GM06990 (cell line): ENCODE data around the gene SLC38A4.

Experiments
- DNase-seq: peaks from one replicate; pipeline ENCODE4 v3.0.0-alpha.2; 2011; ENCODE audit not compliant: insufficient read length; ENCODE audit errors: extremely low read depth
- H3K27me3 ChIP-seq: replicated peaks from 2 replicates; pipeline ENCODE4 v1.6.0; 2011; ENCODE audit warnings: low read length; ENCODE audit not compliant: control insufficient read depth, insufficient read depth
- H3K36me3 ChIP-seq: 2 replicates; pipeline ENCODE4 v1.5.1; 2011; ENCODE audit warnings: low read length; ENCODE audit not compliant: control insufficient read depth, insufficient read depth
- H3K4me3 ChIP-seq: replicated peaks from 2 replicates; pipeline ENCODE4 v1.5.1; 2011; ENCODE audit warnings: low read depth, mild to moderate bottlenecking, control low read depth, low read length
- CTCF ChIP-seq: IDR thresholded peaks from 2 replicates; pipeline ENCODE4 v1.5.1; 2011; ENCODE audit warnings: low read length, control low read depth, mild to moderate bottlenecking, inconsistent platforms; ENCODE audit not compliant: insufficient read depth, poor library complexity, severe bottlenecking

The SLC38A4 gene

GRCh38 chr12:46790066-46790465 lies 35.7 kb downstream of the SLC38A4 start:
- Histone ChIP-seq H3K27me3 (no peaks in the 10 kb centered on the region), H3K36me3 (no peaks in the 10 kb centered on the region)
- TF ChIP-seq CTCF, result no peak

GRCh38 chr12:46788072-46788887 lies 37.5 kb downstream of the SLC38A4 start:
- DNase-seq, result no peak
- no peak for TF ChIP-seq CTCF
- H3K27me3 ChIP-seq, result no peaks in the 10 kb centered on the region
- no peaks in the 10 kb centered on the region for H3K36me3 ChIP-seq
- no peak overlapping the region for H3K4me3 ChIP-seq

More at GRCh38 chr12:46790066-46790465, 35.7 kb downstream of the SLC38A4 start:
- H3K4me3 ChIP-seq, result no peak overlapping the region
- no peak for DNase-seq

- Histone ChIP-seq H3K4me3 (no peak overlapping the region), H3K27me3 (no peaks in the 10 kb centered on the region), H3K36me3 (no peaks in the 10 kb centered on the region)
- no peak for DNase-seq
- TF ChIP-seq CTCF, result no peak
These were observed 38.2 kb downstream of the SLC38A4 start for GRCh38 chr12:46787496-46788055.

GRCh38 chr12:46786774-46787173 lies 39.0 kb downstream of the SLC38A4 start:
- Histone ChIP-seq H3K36me3 (no peaks in the 10 kb centered on the region), H3K4me3 (no peak overlapping the region), H3K27me3 (no peaks in the 10 kb centered on the region)
- no peak for TF ChIP-seq CTCF
- no peak for DNase-seq

GRCh38 chr12:46785382-46785781 lies 40.4 kb downstream of the SLC38A4 start:
- no peak for TF ChIP-seq CTCF
- no peak for DNase-seq
- Histone ChIP-seq H3K27me3 (no peaks in the 10 kb centered on the region), H3K36me3 (no peaks in the 10 kb centered on the region), H3K4me3 (no peak overlapping the region)
